ENCODE results near the gene MRM2.

The MRM2 gene

DNA sequence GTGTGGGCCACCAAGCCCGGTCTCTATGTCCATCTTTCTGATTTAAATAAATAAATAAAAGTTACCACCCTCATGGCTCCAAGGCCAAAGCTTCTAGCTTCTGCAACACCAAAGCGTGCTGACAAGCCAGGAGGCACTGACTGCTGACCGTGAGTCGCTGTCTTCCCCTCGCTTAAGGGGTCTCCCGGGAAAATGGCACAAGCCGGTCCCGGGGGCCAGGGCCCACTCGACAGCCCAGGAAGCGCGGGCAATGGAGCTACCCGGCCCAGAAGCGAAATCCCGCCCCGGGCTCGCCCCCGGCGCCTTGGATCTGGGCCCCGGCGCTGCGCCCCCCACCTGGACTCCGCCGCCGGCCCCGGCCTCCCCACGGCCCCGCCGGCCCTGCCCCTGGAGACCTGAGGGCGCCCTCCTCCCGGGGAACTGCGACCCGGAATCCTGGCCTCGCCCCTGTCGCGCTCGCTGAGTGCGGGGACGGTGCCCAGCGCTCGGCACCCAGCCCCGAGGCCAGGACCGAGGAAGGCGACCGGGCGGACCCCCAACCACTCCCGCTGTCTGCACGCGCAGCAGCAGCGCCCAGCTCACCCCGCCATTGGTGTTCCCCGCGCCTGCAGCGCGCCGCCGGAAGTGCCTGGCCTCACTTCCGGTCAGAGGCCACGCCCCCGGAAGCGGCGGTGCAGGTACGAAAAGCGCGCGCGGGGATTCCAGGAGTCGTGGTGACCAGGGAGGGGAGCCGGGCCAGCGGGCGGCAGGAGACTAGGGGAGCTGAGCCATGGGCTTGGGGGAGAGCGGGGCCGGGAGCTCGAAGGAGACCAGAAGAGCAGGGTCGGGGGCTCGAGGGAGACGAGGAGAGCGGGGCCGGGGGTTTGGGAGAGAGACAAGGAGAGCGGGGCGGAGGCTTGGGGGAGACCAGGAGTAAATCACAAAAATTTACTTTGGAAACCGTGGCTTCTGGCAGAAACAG lies at the start of gene MRM2, which contains the start of gene NUDT1:
MRM2 (minus strand) TSS at position 626 of the 961 bp plus-strand sequence; CDS start at position 590, 36 bp downstream.
NUDT1 (plus strand) TSS at position 647 of the 961 bp plus-strand sequence. CDS start 2,349 bp downstream, outside the sequence.
- peak; percentile 47 to 62 for DNase-seq (ENCODE audit: low read depth in 1 of 2, low spot score in 1 of 2)

GRCh38 chr7:2290877-2291276 lies 48.9 kb upstream of the MRM2 start:
- DNase-seq (ENCODE audit: low read depth in 1 of 2, low spot score in 1 of 2) = no peak

DNA sequence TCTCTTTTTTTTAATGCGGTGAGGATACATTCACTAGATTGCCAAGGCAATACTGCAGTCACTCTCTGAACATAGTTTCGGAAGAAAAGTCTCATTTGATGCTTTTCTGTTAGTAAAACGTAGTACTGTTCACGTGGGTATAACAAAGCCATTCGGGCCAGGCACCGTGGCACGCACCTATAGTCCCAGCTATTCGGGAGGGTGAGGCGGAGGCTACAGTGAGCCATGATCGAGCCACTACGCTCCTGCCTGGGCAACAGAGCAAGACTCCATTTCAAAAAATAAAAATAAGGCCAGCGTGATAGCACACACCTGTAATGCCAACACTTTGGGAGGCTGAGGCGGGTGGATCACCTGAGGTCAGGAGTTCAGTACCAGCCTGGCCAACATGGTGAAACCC lies 47.6 kb upstream of the MRM2 start:
- DNase-seq (ENCODE audit: low read depth in 1 of 2, low spot score in 1 of 2) = no peak

DNA sequence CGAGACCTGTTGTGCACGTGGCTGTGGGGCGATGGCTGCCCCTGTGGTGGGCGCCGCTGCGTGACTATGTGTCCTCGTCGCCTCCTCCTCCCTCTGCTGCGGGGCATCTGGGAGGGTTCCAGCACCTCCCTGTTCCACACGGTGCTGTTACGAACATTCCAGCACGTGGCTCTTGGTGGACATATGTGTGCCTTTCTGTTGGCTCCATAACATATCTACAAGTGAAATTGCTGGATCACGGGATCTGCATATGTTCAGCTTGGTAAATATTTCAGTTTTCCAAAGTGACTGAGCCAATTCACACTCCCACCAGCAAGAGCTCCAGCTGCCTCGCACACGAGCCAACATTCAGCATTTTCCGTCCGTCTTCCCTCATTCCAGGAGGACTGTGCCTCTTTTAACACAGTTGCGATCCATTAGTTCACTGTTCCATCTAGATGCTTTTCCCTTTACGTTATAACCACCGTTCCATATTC lies 47.1 kb upstream of the MRM2 start:
- DNase-seq (ENCODE audit: low read depth in 1 of 2, low spot score in 1 of 2) = no peak

DNA sequence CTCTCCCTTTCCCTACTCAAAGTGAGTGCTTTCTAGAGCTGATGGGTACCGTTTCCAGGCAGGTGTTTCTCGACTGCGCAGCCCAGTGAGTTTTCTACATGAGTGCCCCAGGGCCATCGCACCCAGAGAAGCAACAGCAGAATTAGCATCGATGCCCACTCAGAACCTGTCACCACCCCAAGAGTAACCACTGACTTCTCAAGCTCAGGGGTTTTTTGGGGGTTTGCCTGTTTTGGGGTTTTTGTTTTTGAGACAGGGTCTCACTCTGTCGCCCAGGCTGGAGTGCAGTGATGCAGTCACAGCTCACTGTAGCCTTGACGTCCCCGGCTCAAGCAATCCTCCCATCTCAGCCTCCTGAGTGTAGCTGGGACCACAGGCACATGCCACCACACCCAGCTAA lies 46.5 kb upstream of the MRM2 start:
- DNase-seq (ENCODE audit: low read depth in 1 of 2, low spot score in 1 of 2) = no peak

DNA sequence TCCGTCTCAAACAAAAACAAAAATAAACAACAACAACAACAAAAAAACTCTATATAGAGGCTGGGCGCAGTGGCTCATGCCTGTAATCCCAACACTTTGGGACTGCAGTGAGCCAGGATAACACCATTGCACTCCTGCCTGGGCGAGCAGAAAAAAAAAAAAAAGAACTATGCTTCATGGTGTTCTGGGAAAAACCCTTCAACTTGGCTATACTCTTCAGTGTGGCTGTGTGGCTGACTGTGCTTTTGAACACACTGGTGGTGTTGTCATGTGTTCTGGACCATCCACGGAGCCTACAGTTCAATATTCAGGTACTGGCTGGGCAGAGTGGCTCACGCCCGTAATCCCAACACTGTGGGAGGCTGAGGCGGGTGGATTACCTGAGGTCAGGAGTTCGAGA lies 45.7 kb upstream of the MRM2 start:
- no peak for DNase-seq (ENCODE audit: low read depth in 1 of 2, low spot score in 1 of 2)

- DNase-seq (ENCODE audit: low read depth in 1 of 2, low spot score in 1 of 2) = no peak
Measured at GRCh38 chr7:2283074-2283473, 41.1 kb upstream of the MRM2 start.

DNA sequence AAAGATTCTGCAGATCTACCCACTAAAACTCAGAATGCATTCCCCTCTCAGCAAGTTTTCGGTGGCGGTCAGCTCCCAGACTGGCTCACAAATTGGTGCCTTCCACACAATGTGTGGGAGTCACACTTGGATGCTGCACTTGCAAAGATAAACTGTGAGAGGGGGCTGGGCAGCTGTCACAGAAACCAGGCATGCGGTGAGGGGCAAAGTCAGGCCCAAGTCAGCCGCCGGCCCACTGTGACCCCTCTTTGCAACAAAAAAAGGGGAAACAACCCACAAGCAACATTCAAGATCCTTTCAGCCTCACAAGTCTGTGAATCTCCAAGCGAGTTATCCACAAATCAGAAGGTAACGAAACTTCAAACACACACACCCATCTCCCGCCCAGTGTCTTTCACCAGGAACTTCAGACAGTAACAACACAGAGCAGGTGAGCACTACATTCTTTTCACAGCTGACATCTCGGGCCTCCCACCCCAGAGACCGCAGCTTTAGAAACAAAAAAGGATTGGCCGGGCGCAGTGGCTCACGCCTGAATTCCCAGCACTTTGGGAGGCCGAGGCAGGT lies 40.3 kb upstream of the MRM2 start:
- no peak for DNase-seq (ENCODE audit: low read depth in 1 of 2, low spot score in 1 of 2)

- DNase-seq (ENCODE audit: low read depth in 1 of 2, low spot score in 1 of 2) = no peak
Measured at GRCh38 chr7:2281541-2281940, 39.5 kb upstream of the MRM2 start.

DNA sequence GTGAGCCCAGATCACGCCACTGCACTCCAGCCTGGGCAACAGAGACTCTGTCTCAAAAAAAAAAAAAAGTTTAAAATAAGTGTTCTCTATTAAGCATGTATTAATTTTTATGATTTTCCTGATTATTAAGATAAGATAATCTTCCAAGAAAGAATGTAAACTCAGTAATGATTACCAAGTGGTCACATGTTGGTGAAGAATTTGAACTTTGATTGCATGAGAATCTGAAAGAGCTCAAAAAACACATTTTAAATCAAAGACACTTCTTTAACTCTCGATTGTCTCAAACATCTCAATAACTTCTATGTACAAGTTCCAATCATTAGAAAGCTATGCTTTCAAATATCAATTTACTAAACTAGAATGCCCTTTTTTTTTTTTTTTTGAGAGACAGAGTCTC lies 38.4 kb upstream of the MRM2 start:
- DNase-seq (ENCODE audit: low read depth in 1 of 2, low spot score in 1 of 2) = no peak

DNA sequence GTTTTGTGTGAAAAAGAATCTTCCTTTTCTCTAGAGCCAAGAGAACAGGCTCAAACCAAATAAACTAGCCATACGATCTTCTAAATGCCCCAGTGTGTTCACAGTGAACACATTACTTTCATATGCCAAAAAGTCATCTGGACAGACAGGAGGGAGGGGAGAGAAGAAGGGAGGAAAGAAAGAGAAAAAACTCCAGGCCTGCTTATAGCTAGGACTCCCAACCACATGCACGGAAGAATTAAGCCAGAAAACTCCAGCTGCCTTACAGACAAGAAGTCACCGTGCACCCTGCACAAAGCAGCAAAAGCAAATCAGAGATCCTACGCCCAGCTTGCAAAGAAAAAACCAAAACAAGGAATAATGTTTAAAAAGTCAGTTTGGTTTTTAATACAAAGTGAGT lies 37.9 kb upstream of the MRM2 start:
- no peak for DNase-seq (ENCODE audit: low read depth in 1 of 2, low spot score in 1 of 2)

DNA sequence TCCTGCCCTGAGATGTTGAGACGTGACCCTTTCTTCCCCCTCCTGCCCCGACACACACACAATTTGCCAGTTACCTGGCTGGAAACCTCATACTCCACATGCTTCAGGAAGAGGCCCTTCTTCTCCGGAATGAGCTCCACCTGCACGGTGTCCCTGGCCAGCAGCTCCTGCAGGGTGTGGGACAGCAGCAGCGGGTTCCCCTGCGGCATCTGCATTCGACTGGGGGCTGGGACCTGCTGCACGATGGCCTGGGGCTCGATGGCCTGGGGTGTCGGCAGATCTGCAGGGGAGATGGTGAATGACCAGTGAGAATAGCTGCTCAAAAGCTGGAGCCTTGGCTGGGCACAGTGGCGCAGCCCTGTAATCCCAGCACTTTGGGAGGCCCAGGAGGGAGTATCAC lies 36.0 kb upstream of the MRM2 start:
- no peak for DNase-seq (ENCODE audit: low read depth in 1 of 2, low spot score in 1 of 2)

DNA sequence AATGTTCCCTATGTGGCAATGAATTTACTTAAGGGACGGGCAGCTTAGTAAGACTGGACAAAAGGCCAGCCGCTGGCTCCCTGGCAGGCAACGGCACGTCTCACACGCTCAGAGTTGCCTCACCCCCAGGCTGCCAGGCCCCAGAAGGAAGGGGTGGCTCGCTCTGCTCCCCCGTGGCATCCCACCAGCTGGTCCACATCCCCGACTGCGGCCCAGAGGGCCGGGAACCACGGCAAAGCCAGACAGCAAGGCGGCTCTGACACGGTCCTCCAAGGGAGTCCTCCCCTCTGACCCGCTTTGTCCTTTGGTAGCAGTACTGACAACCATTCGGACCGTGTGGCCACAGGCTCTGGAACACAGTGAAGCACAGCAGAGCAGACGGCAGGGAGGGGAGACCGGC lies 34.1 kb upstream of the MRM2 start:
- DNase-seq (ENCODE audit: low read depth in 1 of 2, low spot score in 1 of 2) = no peak

GRCh38 chr7:2275101-2275500 lies 33.1 kb upstream of the MRM2 start:
- no peak for DNase-seq (ENCODE audit: low read depth in 1 of 2, low spot score in 1 of 2)

- DNase-seq (ENCODE audit: low read depth in 1 of 2, low spot score in 1 of 2) = no peak
Measured at GRCh38 chr7:2274666-2275065, 32.7 kb upstream of the MRM2 start.

DNA sequence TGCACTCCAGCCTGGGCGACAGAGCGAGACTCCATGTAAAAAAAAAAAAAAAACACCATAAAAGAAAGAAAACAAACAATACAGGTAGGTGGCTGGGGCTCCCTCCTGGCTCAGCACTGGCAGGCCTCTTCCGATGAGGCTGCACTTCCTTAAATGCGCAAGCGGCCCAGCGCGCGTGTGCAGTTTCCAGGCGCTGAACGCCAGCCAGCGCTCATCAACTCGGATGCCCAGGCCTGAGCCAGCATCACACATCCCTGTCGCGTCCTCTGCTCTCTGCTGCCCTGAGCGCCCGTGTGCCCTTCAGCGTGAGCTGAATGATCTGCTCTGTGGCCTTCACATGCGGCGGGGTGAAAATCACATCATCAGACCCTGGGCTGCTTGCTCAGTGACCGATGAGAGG lies 31.9 kb upstream of the MRM2 start:
- DNase-seq (ENCODE audit: low read depth in 1 of 2, low spot score in 1 of 2) = no peak

- no peak for DNase-seq (ENCODE audit: low read depth in 1 of 2, low spot score in 1 of 2)
Measured at GRCh38 chr7:2272031-2272430, 30.0 kb upstream of the MRM2 start.

DNA sequence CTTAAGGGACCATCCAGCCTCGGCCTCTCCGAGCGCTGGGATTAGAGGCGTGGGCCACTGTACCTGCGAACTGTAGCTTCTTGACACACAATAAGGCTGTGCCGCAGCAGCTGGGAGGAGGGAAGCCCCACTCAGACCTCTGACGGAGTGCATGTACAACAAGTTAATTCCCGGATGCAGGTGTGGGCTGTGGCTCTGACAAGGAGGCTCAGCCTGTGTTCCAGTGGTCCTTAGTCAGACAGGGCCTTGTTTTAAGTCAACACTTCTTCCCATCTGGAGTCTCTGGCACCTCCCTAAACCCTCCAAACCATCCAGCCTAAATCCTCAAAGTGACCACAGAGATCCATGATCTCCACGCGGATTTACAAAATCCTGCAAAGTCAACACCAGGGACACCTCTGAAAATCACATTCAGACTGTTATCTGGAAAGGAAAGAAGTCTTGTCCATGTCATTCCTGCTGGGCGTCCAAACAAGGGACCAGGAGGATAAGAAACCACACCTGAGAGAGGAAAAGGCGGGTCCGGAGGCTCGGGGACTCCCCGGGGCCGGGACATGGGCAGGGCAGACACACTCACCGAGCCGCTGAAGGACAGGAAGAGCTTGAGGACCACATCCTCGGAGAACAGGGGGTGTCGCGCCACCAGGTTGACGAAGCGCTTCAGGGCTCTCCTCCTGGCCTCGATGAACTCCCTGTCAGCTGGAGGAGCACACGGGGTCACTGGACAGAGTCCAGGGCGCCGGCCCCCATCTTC lies 29.4 kb upstream of the MRM2 start:
- no peak for DNase-seq (ENCODE audit: low read depth in 1 of 2, low spot score in 1 of 2)

DNA sequence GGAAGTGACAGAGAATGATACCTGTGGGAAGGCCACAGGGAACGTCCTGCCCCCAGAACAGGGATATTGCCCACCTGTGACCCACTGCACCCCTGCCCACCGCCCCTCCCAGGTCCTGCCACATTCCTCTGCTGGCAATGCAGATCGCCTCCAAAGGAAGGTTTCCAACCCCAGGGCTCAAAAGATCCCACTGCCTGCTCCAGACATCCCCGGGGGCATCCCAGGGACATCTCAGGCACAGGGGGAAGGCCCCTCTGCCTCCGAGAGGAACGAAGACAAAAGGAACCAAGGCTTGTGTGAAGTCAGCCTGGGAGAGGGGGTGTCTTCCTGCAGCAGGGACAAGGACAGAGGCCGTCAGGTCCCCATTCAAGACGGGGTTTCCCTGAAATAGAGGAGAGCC lies 28.5 kb upstream of the MRM2 start:
- DNase-seq (ENCODE audit: low read depth in 1 of 2, low spot score in 1 of 2) = no peak

DNA sequence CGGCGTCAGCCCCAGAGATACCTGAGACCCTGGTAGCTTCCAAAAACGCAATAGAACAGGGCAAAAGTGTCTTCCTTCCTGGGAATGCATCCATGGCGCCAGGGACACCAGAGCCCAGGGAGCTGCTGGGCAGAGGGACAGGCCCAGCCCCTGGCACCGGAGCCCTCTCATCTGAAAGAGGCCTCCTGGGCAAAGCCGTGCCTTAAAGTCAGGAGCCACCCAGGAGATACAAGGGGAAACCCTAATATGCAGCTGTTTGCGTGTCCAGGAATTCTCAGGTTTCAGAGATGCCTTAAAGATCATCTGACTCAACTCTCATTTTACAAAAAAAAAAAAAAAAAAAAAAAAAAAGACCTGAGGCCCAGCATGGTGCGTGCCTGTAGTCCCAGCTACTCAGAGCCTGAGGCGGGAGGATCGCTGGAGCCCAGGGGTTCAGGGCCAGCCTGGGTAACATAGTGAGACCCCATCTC lies 28.0 kb upstream of the MRM2 start:
- DNase-seq (ENCODE audit: low read depth in 1 of 2, low spot score in 1 of 2) = no peak
